Neural cell (in vitro differentiated cells): Measurements from ENCODE around the gene PRIMPOL.
"Not testable (repeated sequence)": the region's sequence is repeated elsewhere in the genome, so short reads cannot be mapped to it uniquely, and the experiment has no call there.

Experiments used
- EP300 ChIP-seq: fragments of 450-650 bp; conservative IDR thresholded peaks from 2 replicates; pipeline ENCODE4 v1.6.1; 2014; ENCODE audit warnings: antibody characterized with exemption, mild to moderate bottlenecking, moderate library complexity; ENCODE audit not compliant: poor library complexity, severe bottlenecking
- EZH2 ChIP-seq: fragments of 200-600, 300-800 bp; shearing (Covaris generic), sonication (generic); IDR thresholded peaks from 2 replicates; pipeline ENCODE4 v1.6.1; 2014; ENCODE audit warnings: antibody characterized with exemption, low read length, borderline replicate concordance, mild to moderate bottlenecking; ENCODE audit not compliant: insufficient read depth, poor library complexity, severe bottlenecking
- POLR2AphosphoS5 ChIP-seq: IDR thresholded peaks from 2 replicates; pipeline ENCODE4 v1.6.1; 2012
- RAD21 ChIP-seq: fragments of 450-650 bp; conservative IDR thresholded peaks from 2 replicates; pipeline ENCODE4 v1.6.1; 2014; ENCODE audit warnings: antibody characterized with exemption, mild to moderate bottlenecking, moderate library complexity
- SMC3 ChIP-seq: fragments of 450-650 bp; conservative IDR thresholded peaks from 2 replicates; pipeline ENCODE4 v1.6.1; 2014; ENCODE audit warnings: antibody characterized with exemption, mild to moderate bottlenecking, moderate library complexity; ENCODE audit not compliant: poor library complexity
- TAF1 ChIP-seq: IDR thresholded peaks from 2 replicates; pipeline ENCODE4 v1.6.1; 2012; ENCODE audit warnings: low read depth
- TF ChIP-seq, protein P1 (sequence below): fragments of 450-650 bp; IDR thresholded peaks from 2 replicates; pipeline ENCODE4 v1.5.1; 2014; ENCODE audit warnings: antibody characterized with exemption, mild to moderate bottlenecking, moderate library complexity; ENCODE audit not compliant: poor library complexity, severe bottlenecking
- TF ChIP-seq, protein P2 (sequence below): IDR thresholded peaks from 2 replicates; pipeline ENCODE4 v1.6.1; 2012; ENCODE audit warnings: borderline replicate concordance

DNA sequence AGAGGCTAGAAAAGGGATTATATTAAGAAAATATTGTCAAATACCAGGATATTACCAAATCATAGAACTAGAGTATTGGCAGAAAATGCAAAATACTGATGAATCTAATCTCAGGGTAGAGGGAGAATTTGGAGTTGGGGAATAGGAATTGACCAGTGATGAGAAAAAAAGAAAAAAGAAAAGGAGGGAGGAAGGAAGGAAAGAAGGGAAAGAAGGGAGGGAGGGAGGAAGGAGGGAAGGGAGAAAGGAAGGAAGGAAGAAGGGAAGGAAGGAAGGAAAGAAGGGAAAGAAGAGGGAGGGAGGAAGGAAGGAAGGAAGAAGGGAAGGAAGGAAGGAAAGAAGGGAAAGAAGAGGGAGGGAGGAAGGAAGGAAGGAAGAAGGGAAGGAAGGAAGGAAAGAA, 3.1 kb downstream of the PRIMPOL start:
- not testable (repeated sequence) for TF ChIP-seq EP300, POLR2AphosphoS5, RAD21, EZH2, TAF1, SMC3
- TF ChIP-seq, protein P1, sequence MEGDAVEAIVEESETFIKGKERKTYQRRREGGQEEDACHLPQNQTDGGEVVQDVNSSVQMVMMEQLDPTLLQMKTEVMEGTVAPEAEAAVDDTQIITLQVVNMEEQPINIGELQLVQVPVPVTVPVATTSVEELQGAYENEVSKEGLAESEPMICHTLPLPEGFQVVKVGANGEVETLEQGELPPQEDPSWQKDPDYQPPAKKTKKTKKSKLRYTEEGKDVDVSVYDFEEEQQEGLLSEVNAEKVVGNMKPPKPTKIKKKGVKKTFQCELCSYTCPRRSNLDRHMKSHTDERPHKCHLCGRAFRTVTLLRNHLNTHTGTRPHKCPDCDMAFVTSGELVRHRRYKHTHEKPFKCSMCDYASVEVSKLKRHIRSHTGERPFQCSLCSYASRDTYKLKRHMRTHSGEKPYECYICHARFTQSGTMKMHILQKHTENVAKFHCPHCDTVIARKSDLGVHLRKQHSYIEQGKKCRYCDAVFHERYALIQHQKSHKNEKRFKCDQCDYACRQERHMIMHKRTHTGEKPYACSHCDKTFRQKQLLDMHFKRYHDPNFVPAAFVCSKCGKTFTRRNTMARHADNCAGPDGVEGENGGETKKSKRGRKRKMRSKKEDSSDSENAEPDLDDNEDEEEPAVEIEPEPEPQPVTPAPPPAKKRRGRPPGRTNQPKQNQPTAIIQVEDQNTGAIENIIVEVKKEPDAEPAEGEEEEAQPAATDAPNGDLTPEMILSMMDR, result not testable (repeated sequence)
- TF ChIP-seq, protein P2, sequence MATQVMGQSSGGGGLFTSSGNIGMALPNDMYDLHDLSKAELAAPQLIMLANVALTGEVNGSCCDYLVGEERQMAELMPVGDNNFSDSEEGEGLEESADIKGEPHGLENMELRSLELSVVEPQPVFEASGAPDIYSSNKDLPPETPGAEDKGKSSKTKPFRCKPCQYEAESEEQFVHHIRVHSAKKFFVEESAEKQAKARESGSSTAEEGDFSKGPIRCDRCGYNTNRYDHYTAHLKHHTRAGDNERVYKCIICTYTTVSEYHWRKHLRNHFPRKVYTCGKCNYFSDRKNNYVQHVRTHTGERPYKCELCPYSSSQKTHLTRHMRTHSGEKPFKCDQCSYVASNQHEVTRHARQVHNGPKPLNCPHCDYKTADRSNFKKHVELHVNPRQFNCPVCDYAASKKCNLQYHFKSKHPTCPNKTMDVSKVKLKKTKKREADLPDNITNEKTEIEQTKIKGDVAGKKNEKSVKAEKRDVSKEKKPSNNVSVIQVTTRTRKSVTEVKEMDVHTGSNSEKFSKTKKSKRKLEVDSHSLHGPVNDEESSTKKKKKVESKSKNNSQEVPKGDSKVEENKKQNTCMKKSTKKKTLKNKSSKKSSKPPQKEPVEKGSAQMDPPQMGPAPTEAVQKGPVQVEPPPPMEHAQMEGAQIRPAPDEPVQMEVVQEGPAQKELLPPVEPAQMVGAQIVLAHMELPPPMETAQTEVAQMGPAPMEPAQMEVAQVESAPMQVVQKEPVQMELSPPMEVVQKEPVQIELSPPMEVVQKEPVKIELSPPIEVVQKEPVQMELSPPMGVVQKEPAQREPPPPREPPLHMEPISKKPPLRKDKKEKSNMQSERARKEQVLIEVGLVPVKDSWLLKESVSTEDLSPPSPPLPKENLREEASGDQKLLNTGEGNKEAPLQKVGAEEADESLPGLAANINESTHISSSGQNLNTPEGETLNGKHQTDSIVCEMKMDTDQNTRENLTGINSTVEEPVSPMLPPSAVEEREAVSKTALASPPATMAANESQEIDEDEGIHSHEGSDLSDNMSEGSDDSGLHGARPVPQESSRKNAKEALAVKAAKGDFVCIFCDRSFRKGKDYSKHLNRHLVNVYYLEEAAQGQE, result not testable (repeated sequence)
